Lung (tissue), 12 donors: ENCODE results near the gene C15orf39. TPM values are rescaled to one million over a fixed set of nuclear protein-coding genes. Genes with fewer than 3 reads are reported as not detected.

Experiments used
- ATAC-seq: fragments of 200-7000 bp; cut with Tn5 transposase; one replicate; pipeline ENCODE4 v1.9.1; 2020; ENCODE audit warnings: moderate number of reproducible peaks; ENCODE audit not compliant: insufficient read depth, low FRiP score
- DNase-seq, 3 donors: peaks; one replicate each; pipeline ENCODE4 v3.0.0-alpha.2; 2013 to 2017
- H3K27ac ChIP-seq, 2 donors: one replicate each; pipeline ENCODE4 v1.5.1; 2013; ENCODE audit warnings: mild to moderate bottlenecking in 2 of 2, moderate library complexity in 2 of 2, control low read depth in 1 of 2, inconsistent platforms in 1 of 2, low read depth in 1 of 2, low read length in 1 of 2
- H3K27me3 ChIP-seq, 3 donors: one replicate each; pipeline ENCODE4 v1.5.1; 2013; ENCODE audit warnings: low read length in 2 of 3; ENCODE audit not compliant: control insufficient read depth in 3 of 3, insufficient read depth in 3 of 3
- H3K36me3 ChIP-seq, 4 donors: one replicate each; pipeline ENCODE4 v1.5.1; 2013; ENCODE audit warnings: low read length in 4 of 4, mild to moderate bottlenecking in 1 of 4, moderate library complexity in 1 of 4; ENCODE audit not compliant: control insufficient read depth in 4 of 4, insufficient read depth in 4 of 4
- H3K4me1 ChIP-seq, 5 donors: one replicate each; pipeline ENCODE4 v1.5.1; 2013; ENCODE audit warnings: low read length in 5 of 5, mild to moderate bottlenecking in 2 of 5, moderate library complexity in 1 of 5; ENCODE audit not compliant: control insufficient read depth in 5 of 5, insufficient read depth in 5 of 5
- H3K4me3 ChIP-seq: one replicate; pipeline ENCODE4 v1.5.1; 2013; ENCODE audit warnings: mild to moderate bottlenecking, control low read depth, moderate library complexity
- H3K9ac ChIP-seq, 2 donors: one replicate each; pipeline ENCODE4 v1.5.1; 2013; ENCODE audit warnings: low read length in 2 of 2, control low read depth in 1 of 2; ENCODE audit not compliant: insufficient read depth in 1 of 2
- H3K9me3 ChIP-seq, 4 donors: one replicate each; pipeline ENCODE4 v1.5.1; 2013; ENCODE audit warnings: low read length in 3 of 4, mild to moderate bottlenecking in 1 of 4, moderate library complexity in 1 of 4; ENCODE audit not compliant: control insufficient read depth in 4 of 4, insufficient read depth in 3 of 4
- CTCF ChIP-seq: IDR thresholded peaks from 2 replicates; pipeline ENCODE4 v1.5.1; 2012; ENCODE audit warnings: mild to moderate bottlenecking; ENCODE audit errors: control extremely low read depth, extremely low read depth
- WGBS, 2 donors: extraction: QIAGEN DNeasy Blood & Tissue Kit; methylation state at CpG; one replicate each; pipeline ENCODE4 v1.1.7; 2013; 5-methylcytosine and 5-hydroxymethylcytosine counted together
- polyA plus RNA-seq, 2 donors: library from polyadenylated mRNA; stranded (reverse); fragments of 200-250 nt; gene quantifications; one replicate each; pipeline ENCODE4 v1.2.1, GENCODE V29; 2013
- total RNA-seq, 2 donors: library from RNA; depleted of rRNA in 1 of 2; stranded (reverse); fragments of >200 nt in 1 of 2; gene quantifications; one replicate each; pipeline ENCODE4 v1.2.1, GENCODE V29; 2014 to 2021
- donor health status: control.
- donor health status: control.
- donor health status: Bipolar disorder and iron deficiency.
- donor health status: healthy.
- donor health status: DM: yes; HTN: yes; CAD: no.

The C15orf39 gene
- total and polyA plus RNA-seq, 4 donors = 13.1 to 57.7 (median 25.6) TPM

- H3K4me1 ChIP-seq = peaks cover 0 to 37% (median 19%) of the 10 kb centered on the region in 5 donors
- peak overlapping the region in 1 of 2 donors; percentile 72 for H3K27ac ChIP-seq
- H3K9ac ChIP-seq = peak overlapping the region; percentile 52 to 53
- 11 to 17% methylated on average over 36 to 53 of the region's 53 CpGs for WGBS, 2 donors
- H3K36me3 ChIP-seq = no peaks in the 10 kb centered on the region
- no peaks in the 10 kb centered on the region for H3K27me3 ChIP-seq
- no peak for TF ChIP-seq CTCF
- H3K9me3 ChIP-seq = no peaks in the 10 kb centered on the region
- H3K4me3 ChIP-seq = no peak overlapping the region
- ATAC-seq (no peak), DNase-seq (peak; percentile 72 to 83 (median 79))
Observed at GRCh38 chr15:75178171-75178937, 23.3 kb upstream of the C15orf39 start.

DNA sequence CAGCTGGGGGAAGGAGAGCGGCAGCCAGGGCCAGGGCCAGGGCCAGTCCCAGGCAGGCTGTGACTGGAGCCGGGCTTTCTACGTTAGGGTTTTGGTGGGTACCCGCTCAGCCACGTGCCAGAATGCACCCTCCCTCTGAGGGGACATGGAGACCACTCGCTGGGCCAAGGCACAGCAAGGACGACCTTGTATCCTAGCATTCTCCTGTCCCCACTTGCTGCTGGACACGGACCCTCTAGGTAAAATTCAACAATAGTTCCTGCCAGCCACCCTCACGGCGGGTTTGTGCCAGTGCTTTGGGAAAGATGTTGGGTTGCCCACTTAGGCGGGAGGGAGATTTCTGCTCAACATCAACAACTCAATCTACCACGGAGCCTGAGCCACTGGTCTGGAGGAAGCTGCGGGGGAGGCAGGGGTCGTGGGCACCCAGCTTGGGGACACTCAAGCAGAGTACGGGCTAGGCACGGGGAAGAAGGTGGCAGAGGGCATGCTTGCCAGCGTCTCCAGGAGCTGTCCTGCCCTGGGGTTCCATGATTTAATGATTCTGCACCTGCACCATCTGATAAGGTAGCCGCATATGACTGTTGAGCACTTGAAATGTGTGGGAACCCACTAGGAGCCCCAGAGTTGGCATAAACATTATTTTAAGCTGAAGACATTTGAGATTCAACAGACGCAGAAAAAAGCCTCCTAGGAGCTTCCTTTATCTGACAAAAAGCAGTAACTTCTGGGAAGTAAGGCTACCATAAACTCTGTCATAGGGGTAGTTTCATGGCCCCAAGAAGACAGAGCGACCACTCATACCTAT, 22.5 kb upstream of the C15orf39 start:
- H3K27me3 ChIP-seq = no peaks in the 10 kb centered on the region
- peaks cover 0 to 37% (median 19%) of the 10 kb centered on the region in 5 donors for H3K4me1 ChIP-seq
- H3K36me3 ChIP-seq = no peaks in the 10 kb centered on the region
- H3K27ac ChIP-seq = peak overlapping the region in 1 of 2 donors; percentile 54
- no peak overlapping the region for H3K4me3 ChIP-seq
- no peak for ATAC-seq
- no peak for DNase-seq
- no peak for TF ChIP-seq CTCF
- H3K9ac ChIP-seq = peak overlapping the region; percentile 52 to 53
- no peaks in the 10 kb centered on the region for H3K9me3 ChIP-seq
- 34 to 64% methylated on average over 20 of the region's 20 CpGs for WGBS, 2 donors

DNA sequence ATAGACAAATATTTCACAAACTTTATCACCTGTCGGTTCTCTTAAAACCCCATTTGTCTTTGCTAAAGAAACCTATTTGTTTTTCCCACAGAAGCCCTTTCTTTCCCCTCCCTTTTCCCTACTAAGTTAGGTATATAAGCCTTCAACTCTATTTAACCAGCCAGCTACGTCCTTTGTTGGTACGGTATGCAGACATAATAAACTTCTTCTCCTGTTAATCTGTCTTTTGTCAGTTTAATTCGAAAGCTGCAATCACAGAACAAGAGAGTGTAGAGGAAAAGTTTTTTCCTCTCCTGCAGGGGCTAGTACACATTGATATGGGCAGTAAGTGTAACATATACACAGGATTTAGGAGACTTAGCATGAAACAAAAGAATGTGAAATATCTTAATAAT, 21.9 kb upstream of the C15orf39 start:
- 64 to 79% methylated on average over 4 of the region's 4 CpGs for WGBS, 2 donors
- ATAC-seq (no peak), DNase-seq (no peak)
- Histone ChIP-seq H3K27me3 (no peaks in the 10 kb centered on the region), H3K4me1 (peaks cover 0 to 37% (median 19%) of the 10 kb centered on the region in 5 donors), H3K4me3 (no peak overlapping the region), H3K9me3 (no peaks in the 10 kb centered on the region), H3K36me3 (no peaks in the 10 kb centered on the region), H3K9ac (no peak overlapping the region), H3K27ac (no peak overlapping the region)
- TF ChIP-seq CTCF = no peak
